Measurements from ENCODE around the gene CP.

Gene CP

DNA sequence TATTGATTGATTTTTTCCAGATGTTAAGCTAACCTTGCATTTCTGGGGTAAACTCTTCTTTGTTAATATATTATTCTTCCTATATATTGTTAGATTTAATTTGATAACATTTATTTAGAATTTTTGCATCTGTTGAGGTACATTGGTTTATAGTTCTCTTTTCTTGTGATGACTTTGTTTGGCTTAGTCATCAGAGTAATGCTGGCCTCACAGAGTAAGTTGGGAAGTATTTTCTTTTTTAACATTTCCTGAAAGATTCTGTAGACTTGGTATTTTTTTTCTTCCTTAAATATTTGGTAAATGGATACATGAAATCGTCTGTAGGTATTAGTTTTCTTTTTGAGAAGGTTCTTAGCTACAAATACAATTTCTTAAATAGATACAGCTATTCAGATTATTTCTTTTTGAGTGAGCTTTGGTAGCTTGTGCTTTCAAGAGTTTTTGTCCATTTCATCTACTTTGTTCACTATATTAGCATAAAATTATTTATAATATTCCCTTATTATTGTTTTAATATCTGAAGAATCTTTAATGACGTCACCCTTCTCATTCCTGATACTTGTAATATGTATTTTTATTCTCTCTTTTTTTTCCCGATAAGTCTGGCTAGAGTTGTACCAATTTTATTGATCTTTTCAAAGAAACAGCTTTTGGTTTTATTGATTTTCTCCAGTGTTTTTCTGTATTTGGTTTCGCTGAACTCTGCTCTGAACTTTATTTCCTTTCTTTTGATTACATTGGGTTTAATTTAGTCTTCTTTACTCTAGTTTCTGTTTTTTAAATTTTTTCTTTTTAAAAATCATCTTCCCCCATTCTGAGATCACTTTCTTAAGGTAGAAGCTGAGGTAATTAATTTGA lies 98.7 kb downstream of the CP start:
- no peak overlapping the region for H3K4me3 ChIP-seq (ENCODE audit: low read depth, low read length)
- TF ChIP-seq, protein P1, sequence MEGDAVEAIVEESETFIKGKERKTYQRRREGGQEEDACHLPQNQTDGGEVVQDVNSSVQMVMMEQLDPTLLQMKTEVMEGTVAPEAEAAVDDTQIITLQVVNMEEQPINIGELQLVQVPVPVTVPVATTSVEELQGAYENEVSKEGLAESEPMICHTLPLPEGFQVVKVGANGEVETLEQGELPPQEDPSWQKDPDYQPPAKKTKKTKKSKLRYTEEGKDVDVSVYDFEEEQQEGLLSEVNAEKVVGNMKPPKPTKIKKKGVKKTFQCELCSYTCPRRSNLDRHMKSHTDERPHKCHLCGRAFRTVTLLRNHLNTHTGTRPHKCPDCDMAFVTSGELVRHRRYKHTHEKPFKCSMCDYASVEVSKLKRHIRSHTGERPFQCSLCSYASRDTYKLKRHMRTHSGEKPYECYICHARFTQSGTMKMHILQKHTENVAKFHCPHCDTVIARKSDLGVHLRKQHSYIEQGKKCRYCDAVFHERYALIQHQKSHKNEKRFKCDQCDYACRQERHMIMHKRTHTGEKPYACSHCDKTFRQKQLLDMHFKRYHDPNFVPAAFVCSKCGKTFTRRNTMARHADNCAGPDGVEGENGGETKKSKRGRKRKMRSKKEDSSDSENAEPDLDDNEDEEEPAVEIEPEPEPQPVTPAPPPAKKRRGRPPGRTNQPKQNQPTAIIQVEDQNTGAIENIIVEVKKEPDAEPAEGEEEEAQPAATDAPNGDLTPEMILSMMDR (IDR thresholded peaks at IDR 0.05; ENCODE audit: low read depth, low read length): no peak
